Mesenteric fat pad (tissue), 1 donor: Measurements from ENCODE around the gene SCFD2. TPM values are rescaled to one million over a fixed set of nuclear protein-coding genes. Genes with fewer than 3 reads are reported as not detected.
"Not testable (repeated sequence)": the region's sequence is repeated elsewhere in the genome, so short reads cannot be mapped to it uniquely, and the experiment has no call there.

ENCODE experiments used
- DNase-seq: peaks from one replicate; pipeline ENCODE4 v3.0.0-alpha.2; 2020; ENCODE audit warnings: low spot score
- total RNA-seq: library from RNA; stranded (reverse); fragmentation: NEBNext Ultra II Directional; extraction: Animal tissue kit (Norgen Biotek cat#: 25700); gene quantifications from one replicate; pipeline ENCODE4 v1.2.1, GENCODE V29; 2021
- donor health status: DM: yes; HTN: yes; CAD: no.

Gene SCFD2
- total RNA-seq, 1 donor from 2014 or later, result 23.3 TPM

DNA sequence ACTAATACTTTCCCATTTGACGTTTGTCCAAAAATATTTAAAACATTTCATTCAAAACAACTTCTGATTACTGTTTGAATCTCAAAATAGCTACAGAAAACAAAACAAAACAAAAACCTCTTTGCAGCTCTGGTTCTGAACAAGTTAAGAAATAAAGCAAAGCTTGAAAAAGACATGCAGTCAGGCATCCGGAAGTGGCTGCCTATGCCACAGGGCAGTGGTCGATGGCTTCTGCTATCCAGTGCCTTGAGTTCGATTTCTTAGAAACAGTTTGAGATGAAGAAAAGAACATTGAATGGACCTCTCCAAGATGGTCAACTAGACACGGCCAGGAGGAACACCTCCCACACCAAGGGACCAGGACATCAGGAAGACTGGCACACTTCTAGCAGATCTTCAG is 125.3 kb downstream of the SCFD2 start:
- no peak for DNase-seq

GRCh38 chr4:53238352-53238751 is 127.5 kb downstream of the SCFD2 start:
- DNase-seq, result not testable (repeated sequence)

DNA sequence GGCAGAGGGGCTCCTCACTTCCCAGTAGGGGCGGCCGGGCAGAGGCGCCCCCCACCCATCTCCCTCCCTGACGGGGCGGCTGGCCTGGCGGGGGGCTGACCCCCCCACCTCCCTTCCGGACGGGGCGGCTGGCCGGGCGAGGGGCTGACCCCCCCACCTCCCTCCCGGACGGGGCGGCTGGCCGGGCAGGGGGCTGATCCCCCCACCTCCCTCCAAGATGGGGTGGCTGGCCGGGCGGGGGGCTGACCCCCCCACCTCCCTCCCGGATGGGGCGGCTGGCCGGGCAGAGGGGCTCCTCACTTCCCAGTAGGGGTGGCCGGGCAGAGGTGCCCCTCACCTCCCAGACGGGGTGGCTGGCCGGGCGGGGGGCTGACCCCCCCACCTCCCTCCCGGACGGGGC is 128.1 kb downstream of the SCFD2 start:
- not testable (repeated sequence) for DNase-seq

DNA sequence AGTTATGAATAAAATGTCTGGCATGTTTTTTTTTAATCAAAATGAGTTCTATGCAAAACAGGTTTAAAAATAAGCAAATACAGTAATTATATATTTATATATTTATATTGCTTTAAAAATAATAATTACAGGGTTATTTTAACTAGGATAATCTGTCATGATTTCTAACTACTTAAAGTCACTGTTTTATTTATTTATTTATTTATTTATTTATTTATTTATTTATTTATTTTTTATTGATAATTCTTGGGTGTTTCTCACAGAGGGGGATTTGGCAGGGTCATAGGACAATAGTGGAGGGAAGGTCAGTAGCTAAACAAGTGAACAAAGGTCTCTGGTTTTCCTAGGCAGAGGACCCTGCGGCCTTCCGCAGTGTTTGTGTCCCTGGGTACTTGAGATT is 129.2 kb downstream of the SCFD2 start:
- not testable (repeated sequence) for DNase-seq

GRCh38 chr4:53235547-53235946 is 130.3 kb downstream of the SCFD2 start:
- no peak for DNase-seq

DNA sequence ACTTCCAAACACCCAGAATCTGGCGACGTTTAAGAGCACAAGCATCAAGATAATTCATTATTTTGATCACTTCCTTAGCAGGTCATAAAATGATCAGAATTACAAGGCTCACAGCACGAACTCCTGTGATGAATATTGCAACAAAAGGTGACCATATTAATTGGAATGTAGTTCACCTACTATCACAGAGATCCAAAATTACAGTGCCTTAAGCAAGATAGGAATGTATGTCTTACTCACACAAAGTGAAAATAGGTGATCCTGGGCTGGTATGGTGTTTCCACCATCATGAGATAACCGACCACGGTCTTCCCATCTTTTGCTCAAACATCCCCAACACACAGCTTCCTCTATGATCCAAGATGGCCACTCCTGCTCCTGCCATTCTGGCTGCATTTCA is 131.2 kb downstream of the SCFD2 start:
- no peak for DNase-seq

DNA sequence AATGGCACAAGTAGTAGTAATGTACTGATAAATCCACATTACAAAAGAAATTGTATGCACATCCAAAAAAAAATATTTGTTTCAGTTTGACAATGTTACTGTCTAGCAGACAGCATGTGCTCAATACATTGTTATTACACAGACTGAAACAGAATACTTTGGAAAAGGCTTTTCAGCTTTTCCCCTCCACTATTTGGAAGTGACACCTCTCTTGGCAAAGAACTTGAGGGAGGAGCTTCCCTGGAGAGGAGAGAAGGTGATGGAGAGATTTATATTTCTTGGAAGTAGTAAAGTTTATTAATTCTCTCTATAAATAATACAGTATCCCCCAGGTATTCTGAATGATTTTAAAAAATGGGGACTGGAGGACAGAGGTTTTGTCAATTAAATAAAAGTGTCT is 131.8 kb downstream of the SCFD2 start:
- DNase-seq, result no peak

GRCh38 chr4:53233114-53233795 is 132.6 kb downstream of the SCFD2 start:
- DNase-seq, result no peak

GRCh38 chr4:53232371-53232770 is 133.5 kb downstream of the SCFD2 start:
- DNase-seq, result no peak

- DNase-seq, result no peak
These were observed 137.8 kb downstream of the SCFD2 start for GRCh38 chr4:53228036-53228435.

DNA sequence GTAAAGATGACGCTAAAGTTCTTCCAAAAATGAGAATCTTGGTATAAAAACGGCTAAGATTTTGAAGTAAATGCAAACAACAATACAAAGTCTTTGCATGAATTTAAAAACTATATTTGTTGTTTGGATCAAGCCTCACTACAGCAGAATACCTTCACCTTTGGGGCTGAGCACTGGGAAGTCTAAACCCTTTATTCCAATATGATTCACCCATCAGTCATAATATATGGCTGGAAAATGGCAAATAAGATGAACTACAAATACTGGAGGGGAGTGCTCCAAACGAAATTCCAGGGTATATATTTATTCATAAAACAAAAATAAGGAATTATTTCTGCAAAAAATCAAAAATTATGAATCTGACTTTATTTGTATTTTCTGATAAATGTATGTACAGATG is 138.4 kb downstream of the SCFD2 start:
- DNase-seq, result no peak

DNA sequence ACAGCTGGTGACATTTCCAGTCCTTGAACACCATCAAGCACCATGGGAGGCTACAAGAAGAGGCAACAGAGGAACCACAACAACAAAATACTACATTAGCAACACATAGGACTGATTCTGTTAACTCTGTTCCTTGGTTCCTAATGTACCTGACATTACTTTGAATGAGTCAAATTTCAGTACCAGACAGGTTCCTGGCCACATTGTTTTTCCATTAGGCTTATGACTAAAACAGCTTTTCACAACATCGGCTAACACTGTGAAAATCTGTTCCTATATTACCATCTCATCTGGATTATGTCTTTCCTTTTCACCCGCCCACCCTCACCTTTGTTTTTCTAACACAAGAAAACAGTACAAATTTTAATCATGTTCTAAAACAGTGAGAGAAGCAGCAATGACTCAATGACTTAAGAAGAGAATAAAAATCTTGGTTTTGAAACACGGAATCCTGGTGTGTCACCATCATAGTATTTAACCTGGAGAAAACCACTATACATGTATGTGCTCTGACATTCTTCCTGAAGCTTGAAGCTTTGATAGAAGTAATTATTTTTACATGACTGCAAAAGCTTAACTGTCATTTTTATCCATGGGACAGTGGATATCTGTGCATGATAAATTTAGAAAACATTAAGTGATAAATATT is 143.9 kb downstream of the SCFD2 start:
- no peak for DNase-seq

DNA sequence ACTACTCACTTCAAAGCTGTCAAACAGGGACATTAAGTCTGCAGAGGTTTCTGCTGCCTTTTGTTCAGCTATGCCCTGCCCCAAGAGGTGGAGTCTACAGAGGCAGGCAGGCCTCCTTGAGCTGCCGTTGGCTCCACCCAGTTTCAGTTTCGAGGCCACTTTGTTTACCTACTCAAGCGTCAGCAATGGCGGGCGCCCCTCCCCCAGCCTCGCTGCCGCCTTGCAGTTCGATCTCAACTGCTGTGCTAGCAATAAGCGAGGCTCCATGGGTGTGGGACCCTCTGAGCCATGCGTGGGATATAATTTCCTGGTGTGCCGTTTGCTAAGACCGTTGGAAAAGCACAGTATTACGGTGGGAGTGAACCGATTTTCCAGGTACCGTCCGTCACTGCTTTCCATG is 146.7 kb downstream of the SCFD2 start:
- DNase-seq, result not testable (repeated sequence)

- DNase-seq, result no peak
These were observed 157.1 kb downstream of the SCFD2 start for GRCh38 chr4:53208753-53209152.

GRCh38 chr4:53205970-53206369 is 159.9 kb downstream of the SCFD2 start:
- no peak for DNase-seq

- DNase-seq, result no peak
These were observed 166.5 kb downstream of the SCFD2 start for GRCh38 chr4:53199356-53199755.

DNA sequence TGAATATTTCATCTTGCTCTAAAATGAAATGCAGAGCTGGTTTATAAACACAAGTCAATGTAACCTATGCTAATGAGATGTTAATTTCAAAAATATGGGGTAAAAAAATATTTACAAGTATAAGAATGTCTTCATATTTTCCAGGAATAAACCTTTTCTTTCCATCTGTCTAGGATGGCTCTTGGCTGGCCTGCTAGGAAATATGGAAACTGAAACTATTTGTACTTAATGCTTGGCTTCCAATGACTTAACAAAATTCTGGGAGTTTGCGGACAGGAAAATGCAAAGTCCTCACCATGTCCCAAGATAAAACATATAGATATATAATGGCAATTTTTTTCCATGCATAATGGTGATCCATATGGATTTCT is 168.1 kb downstream of the SCFD2 start:
- no peak for DNase-seq

DNA sequence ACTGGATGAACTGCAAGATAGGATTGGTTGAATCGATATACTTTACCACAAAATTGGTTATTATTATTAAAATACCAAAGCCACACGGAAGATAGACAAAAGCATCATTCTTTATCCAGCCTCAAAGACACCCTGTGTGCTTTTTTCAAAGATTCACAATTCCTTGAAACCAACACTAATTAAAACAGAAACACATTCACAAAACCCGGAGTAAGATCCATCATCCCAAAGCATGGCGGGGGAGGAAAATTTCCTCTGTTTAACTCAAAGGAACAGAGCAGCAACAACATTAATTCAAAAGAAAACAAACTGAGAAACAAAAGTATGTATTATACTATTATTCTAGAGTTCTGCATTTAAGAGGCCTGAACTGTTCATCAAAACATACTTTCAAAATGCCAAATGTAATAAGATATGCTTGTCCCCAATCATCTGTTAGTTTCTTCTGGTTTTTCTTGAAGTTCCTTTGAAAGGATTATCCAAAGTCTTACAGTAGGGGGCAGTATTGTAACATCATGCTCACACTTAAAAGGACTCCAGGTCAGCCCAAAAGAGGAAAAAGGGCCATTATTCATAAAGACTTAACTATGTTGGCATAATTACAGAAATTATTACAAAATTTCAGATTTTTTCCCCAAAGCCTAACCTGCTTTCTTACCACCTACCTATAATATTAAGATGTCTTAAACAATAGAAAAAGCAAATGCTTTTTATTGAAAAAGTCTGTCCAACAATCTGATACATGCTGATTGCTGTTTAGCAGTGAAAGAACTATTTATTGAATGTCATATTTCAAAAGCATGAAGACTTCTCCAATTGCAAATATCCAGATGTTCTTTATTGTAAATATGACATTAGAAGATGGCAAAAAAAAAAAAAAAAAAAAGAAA is 168.7 kb downstream of the SCFD2 start:
- DNase-seq, result no peak

GRCh38 chr4:53195815-53196661 is 169.8 kb downstream of the SCFD2 start:
- DNase-seq, result no peak

GRCh38 chr4:53194727-53195126 is 171.1 kb downstream of the SCFD2 start:
- no peak for DNase-seq

DNA sequence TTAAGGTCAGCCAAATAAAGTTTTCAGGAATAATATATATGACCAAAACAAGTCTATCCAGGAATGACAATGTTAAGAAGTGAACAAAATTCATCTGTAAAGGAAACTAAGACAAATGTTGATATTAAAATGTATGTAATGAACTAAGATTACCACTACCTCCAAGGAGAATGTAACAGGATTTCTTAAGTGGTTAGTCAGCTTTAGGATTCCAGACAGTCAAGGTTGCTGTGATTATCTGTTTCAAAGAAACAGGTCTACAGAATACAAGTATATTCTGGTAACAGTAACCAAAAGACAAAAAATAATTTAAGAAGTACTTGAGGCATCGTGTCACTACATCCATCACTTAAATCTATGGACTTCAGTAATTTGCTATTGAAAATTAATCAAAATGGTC is 172.8 kb downstream of the SCFD2 start:
- DNase-seq, result no peak
